Stimulated activated CD8-positive, alpha-beta memory T cell treated with anti-CD3 and anti-CD28 coated beads, Interleukin-12 subunit alpha, Interleukin-12 subunit beta, amount 100 ng/mL, for 1 hour (primary cell): ENCODE data around the gene PTGIR.

ENCODE experiments used
- DNase-seq: peaks from one replicate; pipeline ENCODE4 v3.0.0-alpha.2; 2020; ENCODE audit warnings: low read depth

Gene PTGIR

DNA sequence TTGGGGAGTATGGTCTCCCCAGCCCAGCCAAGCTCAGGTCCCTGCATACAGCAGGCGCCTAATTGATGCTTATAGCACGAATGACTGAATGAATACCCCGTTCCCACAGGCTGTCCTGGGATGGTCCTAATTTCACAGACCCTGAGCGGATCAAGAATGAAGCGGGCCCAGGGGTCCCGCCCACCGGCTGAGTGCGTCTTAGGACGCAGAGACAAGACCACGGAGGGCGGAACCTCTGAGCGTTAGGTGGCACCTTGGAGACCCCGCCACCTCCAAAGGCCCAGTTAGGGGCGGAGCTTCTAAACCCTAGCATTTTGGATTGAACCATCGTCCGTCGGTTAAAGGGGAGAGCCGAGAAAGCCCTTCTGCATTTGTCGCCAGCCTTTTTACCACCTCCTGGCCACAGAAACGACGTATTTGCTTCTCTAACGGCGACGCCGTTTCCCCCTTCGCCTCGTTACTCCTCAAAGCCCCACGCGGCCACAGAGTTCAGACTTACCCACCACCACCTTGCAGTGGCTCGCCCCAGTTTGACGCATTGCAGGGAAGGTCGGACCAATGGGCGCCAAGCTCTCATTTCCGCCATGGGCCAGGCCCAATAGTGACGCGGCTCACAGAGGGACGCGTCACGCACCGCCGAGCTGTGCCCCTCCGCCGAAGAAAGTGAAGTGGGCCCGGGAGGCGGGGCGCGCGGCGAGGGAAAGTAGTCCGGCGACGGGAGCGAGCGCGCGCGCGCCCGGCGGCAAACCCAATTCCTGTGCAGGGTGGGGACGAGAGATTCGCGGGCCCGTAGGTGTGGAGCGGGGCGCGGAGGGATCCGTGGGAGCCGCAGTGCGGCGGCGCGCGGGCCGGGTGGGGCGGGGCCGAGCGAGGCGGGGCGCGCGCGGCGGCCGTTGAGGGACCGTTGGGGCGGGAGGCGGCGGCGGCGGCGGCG lies 24.2 kb downstream of the PTGIR start:
- peak; percentile 97 for DNase-seq

DNA sequence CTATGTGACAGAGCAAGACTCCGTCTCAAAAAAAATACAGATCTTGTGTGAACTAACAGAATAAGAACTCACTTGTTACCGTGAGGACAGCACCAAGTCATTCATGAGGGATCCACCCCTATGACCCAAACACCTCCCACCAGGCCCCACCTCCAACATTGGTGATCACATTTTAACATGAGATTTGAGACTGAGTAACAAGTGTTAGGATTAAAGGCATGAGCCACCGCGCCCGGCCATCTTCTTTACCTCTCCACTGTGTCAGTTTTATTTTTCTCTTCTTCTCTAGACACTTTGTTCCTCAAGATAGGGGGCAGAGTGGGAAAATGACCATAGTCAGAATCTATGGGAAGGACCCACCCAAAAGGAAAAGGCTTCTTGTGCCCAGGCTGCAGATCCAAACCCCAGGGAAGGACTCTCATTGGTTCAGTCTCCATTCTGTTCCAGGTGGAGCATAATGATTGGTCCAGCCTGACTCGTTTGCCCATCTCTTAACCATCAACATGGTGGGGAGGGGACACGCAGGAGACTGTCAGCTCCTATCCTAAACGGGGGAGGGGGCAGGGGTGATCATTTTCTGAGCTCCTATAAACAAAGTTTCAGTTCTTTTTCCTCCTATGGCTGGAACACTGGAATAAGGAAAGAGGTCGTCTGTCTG lies 25.0 kb downstream of the PTGIR start:
- no peak for DNase-seq

GRCh38 chr19:46598372-46598917 lies 26.4 kb downstream of the PTGIR start:
- DNase-seq: no peak

- DNase-seq: no peak
These were observed 28.9 kb downstream of the PTGIR start for GRCh38 chr19:46596008-46596407.

- DNase-seq: no peak
These were observed 33.0 kb downstream of the PTGIR start for GRCh38 chr19:46591870-46592269.

GRCh38 chr19:46591254-46591653 lies 33.6 kb downstream of the PTGIR start:
- DNase-seq: no peak

DNA sequence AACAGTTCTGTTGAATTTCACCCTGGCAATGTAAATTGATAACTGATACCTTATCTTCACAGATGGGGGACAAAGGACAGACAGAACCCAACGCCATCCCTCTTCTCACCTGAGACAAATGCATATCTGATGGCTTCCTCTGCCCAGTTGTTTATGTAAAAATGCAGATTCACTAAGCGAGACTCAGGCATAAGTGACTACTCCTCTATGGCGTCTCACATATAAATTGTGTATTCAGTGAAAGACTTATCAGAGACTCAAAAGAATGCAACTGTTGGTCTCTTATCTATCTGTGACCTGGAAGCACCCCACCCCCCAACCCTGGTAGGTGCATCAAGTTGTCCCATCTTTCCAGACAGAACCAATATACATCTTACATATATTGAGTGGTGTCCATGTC lies 37.0 kb downstream of the PTGIR start:
- DNase-seq: no peak

DNA sequence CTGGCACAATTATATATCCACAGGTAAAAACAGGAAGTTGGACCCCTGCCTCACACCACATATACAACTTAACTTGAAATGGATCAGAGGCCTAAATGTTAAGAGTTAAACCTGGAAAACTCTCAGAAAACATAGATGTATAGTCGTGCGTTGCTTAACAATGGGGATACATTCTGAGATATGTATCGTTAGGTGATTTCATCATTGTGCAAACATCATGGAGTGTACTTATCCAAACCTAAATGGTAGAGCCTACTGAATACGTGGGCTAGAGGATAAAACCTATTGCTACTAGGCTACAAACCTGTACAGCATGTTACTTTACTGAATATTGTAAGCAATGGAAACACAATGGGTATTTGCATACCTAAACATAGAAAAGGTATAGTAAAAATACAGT lies 38.6 kb downstream of the PTGIR start:
- DNase-seq: no peak

- DNase-seq: no peak
These were observed 39.4 kb downstream of the PTGIR start for GRCh38 chr19:46585539-46585938.

DNA sequence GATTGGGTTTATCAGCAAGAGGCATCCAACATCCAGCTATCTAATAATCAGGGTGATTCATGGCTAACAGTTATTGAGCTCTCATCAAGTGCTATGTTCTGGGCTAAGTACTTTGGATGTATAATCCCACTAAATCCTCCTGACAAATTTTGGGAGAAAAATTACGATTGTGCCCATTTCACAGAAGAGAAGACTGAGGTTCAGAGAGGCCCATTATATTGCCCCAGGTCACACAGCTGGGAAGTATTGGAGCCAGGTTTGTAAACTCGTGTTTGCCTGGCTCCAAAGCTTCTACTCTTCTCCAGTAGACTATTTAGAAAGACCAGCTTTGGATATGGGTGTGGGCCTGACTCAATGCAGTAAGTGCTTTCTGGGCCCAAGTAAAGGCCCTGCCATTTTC lies 44.6 kb downstream of the PTGIR start:
- no peak for DNase-seq

- DNase-seq: no peak
These were observed 45.5 kb downstream of the PTGIR start for GRCh38 chr19:46579361-46579879.

DNA sequence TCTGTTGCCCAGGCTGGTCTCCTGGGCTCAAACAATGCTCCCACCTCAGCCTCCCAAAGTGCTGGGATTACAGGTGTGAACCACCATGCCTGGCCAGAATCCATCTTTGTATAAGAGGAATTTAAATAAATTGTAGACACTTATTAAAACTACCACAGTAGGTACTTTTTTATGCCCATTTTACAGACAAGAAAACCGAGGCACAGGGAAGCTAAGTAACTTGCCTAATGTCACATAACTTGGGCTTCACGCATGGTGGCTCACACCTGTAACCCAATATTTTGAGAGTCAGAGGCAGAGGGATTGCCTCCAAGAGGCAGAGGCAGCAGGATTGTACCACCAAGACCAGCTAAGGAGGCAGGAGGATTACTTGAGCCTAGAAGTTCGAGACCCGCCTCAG lies 46.4 kb downstream of the PTGIR start:
- DNase-seq: no peak

DNA sequence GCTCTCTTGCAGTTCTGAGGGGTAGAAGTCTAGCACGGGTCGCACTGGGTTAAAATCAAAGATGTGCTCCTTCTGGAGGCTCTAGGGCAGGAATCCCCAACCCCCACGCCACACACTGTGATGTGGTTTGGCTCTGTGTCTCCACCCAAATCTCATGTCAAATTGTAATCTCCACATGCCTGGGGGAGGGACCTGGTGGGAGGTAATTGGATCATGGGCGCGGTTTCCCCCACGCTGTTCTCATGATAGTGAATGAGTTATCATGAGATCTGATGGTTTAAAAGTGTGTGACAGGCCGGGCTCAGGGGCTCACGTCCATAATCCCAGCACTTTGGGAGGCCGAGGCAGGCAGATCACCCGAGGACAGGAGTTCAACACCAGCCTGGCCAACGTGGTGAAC lies 50.4 kb downstream of the PTGIR start:
- peak; percentile 2 for DNase-seq

GRCh38 chr19:46573679-46574498 lies 51.0 kb downstream of the PTGIR start:
- no peak for DNase-seq

DNA sequence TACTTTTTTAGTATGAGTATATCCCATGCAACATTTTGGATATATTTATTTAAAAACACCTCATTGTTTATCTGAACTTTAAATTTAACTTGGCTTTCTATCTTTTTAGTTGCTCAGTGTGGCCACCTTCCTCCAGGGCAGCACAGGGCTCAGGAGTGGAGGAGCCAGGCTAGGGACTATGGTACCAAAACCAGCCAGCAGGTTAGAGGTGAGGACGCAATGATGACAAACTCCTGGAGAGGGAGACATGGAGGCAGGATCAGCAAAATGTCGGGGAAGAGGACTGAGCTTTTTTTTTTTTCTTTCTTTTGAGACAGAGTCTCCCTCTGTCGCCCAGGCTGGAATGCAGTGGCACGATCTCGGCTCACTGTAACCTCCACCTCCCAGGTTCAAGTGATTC lies 53.4 kb downstream of the PTGIR start:
- no peak for DNase-seq
